ENCODE data around the gene RABGAP1L.
A peak's percentile ranks its signal among the peaks of the same experiment; 100 is the strongest.

Gene RABGAP1L

DNA sequence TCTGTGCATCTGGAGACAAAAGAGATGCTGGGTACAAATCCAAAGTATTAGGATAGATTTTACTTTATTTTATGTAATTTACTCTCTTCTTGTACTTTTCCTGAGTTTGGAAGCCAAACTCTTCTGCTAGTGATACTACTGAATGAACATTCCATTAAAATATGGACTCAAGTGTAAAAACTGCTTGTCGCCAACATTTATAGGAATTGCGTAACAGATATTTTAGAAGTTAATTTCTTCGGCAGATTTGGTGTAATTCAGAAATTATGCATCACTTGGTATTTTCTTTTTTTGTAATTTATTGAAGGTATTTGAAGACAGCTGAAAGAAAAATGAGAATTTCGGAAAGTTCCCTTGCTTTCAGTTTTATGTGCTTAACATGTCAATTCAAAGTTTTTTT lies 137.0 kb downstream of the RABGAP1L start:
- no peak overlapping the region for H3K27ac ChIP-seq
- no peaks in the 10 kb centered on the region for H3K79me2 ChIP-seq (ENCODE audit: insufficient read depth, low read depth)
- H3K36me3 ChIP-seq (ENCODE audit: insufficient read depth): no peaks in the 10 kb centered on the region
- H3K9ac ChIP-seq: no peak overlapping the region
- TF ChIP-seq, protein P1, sequence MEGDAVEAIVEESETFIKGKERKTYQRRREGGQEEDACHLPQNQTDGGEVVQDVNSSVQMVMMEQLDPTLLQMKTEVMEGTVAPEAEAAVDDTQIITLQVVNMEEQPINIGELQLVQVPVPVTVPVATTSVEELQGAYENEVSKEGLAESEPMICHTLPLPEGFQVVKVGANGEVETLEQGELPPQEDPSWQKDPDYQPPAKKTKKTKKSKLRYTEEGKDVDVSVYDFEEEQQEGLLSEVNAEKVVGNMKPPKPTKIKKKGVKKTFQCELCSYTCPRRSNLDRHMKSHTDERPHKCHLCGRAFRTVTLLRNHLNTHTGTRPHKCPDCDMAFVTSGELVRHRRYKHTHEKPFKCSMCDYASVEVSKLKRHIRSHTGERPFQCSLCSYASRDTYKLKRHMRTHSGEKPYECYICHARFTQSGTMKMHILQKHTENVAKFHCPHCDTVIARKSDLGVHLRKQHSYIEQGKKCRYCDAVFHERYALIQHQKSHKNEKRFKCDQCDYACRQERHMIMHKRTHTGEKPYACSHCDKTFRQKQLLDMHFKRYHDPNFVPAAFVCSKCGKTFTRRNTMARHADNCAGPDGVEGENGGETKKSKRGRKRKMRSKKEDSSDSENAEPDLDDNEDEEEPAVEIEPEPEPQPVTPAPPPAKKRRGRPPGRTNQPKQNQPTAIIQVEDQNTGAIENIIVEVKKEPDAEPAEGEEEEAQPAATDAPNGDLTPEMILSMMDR (conservative IDR thresholded peaks at IDR 0.05; ENCODE audit: low read depth, low read length): no peak
- no peaks in the 10 kb centered on the region for H3K4me1 ChIP-seq (ENCODE audit: low read depth, poor library complexity, severe bottlenecking)
- H3K27me3 ChIP-seq (ENCODE audit: insufficient read depth, low read depth): no peaks in the 10 kb centered on the region
- H4K20me1 ChIP-seq (ENCODE audit: insufficient read depth): no peaks in the 10 kb centered on the region
- H3K4me3 ChIP-seq (IDR thresholded peaks at IDR 0.05; ENCODE audit: insufficient read depth, low read depth, low read length): no peak overlapping the region
- H2AFZ ChIP-seq (ENCODE audit: low read depth): no peak overlapping the region
- H3K4me2 ChIP-seq: no peak overlapping the region

DNA sequence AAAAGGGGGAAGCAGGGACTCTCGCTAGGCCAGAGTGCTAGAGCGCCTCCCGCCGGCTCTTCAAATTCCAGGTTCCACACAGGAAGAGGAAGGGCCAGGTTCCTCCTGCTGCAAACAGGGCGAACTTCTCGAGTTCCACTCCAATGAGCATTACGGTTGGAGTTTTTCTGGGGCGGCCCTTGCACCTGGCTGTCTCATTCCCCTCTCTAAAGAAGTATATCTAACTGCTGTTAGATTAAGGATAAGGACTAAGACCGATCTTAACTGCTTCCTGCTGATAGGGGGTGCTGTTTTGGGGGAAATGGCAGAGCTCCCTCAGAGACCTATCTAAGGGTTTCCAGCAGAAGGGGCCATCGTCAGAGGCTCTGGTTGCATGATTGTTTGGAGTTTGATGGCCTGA lies 138.0 kb downstream of the RABGAP1L start:
- H4K20me1 ChIP-seq (ENCODE audit: insufficient read depth): no peaks in the 10 kb centered on the region
- H3K4me1 ChIP-seq (ENCODE audit: low read depth, poor library complexity, severe bottlenecking): no peaks in the 10 kb centered on the region
- H2AFZ ChIP-seq (ENCODE audit: low read depth): no peak overlapping the region
- no peak overlapping the region for H3K27ac ChIP-seq
- H3K27me3 ChIP-seq (ENCODE audit: insufficient read depth, low read depth): no peaks in the 10 kb centered on the region
- H3K4me3 ChIP-seq (IDR thresholded peaks at IDR 0.05; ENCODE audit: insufficient read depth, low read depth, low read length): no peak overlapping the region
- no peaks in the 10 kb centered on the region for H3K36me3 ChIP-seq (ENCODE audit: insufficient read depth)
- TF ChIP-seq, protein P1 (conservative IDR thresholded peaks at IDR 0.05; ENCODE audit: low read depth, low read length): 0 out of 2 replicates have a peak, but pooled peaks have one; percentile 40
- H3K9ac ChIP-seq: no peak overlapping the region
- no peaks in the 10 kb centered on the region for H3K79me2 ChIP-seq (ENCODE audit: insufficient read depth, low read depth)
- no peak overlapping the region for H3K4me2 ChIP-seq

DNA sequence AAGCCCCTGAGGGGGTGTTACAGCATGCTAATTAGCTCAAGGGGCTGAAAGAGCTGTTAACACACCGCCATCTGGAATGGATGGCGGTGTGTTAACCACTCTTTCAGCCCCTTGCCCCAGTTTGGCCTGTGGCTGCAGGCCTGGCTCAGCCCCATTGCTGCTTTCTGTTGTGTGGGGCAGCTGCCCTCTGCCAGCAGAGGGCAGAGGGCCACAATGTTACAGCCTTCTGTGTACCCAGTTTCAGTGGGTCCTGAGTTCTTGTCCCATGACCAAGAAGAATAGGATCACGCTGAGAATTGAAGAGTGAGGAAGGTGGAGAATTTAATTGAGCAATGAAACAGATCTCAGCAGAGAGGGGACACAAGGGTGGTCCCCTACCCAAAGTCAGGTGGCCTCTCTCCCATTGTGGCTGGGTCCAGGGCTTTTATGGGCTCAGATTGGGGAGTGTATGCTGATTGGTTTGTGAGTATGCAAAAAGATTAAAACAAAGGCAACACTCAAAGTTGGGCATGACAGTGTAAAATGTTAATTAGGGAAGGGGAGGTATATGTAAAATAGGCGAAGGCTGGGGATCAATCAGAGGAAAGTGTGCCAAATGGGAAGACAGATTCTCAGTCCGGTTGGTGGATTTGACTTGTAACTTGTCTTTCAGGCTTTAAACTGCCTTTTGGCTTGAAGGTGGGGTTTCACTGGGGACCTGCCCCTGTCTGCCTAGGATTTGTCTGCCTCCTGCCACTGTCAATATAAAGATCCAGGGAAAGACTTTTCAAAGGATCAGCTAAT lies 142.2 kb downstream of the RABGAP1L start:
- no peak overlapping the region for H3K9ac ChIP-seq
- H3K36me3 ChIP-seq (ENCODE audit: insufficient read depth): no peaks in the 10 kb centered on the region
- H4K20me1 ChIP-seq (ENCODE audit: insufficient read depth): no peaks in the 10 kb centered on the region
- no peaks in the 10 kb centered on the region for H3K4me1 ChIP-seq (ENCODE audit: low read depth, poor library complexity, severe bottlenecking)
- H3K79me2 ChIP-seq (ENCODE audit: insufficient read depth, low read depth): no peaks in the 10 kb centered on the region
- no peak overlapping the region for H3K27ac ChIP-seq
- no peaks in the 10 kb centered on the region for H3K27me3 ChIP-seq (ENCODE audit: insufficient read depth, low read depth)
- no peak overlapping the region for H3K4me2 ChIP-seq
- TF ChIP-seq, protein P1 (conservative IDR thresholded peaks at IDR 0.05; ENCODE audit: low read depth, low read length): peak; percentile 52
- no peak overlapping the region for H3K4me3 ChIP-seq (IDR thresholded peaks at IDR 0.05; ENCODE audit: insufficient read depth, low read depth, low read length)
- no peak overlapping the region for H2AFZ ChIP-seq (ENCODE audit: low read depth)

DNA sequence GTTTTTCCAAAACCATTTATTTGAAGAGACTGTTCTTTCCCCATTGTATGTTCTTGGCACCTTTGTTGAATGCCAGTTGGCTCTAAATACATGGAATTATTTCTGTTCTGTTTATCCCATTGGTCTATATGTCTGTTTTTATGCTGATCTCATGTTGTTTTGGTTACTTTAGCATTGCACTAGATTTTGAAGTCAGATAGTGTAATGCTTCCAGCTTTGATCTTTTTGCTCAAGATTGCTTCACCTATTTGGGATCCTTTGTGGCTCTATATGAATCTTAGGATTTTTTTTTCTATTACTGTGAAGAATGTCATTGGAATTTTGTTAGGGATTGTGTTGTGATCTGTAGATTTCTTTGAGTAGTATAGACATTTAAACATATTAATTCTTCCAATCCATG lies 149.3 kb downstream of the RABGAP1L start:
- TF ChIP-seq, protein P1 (conservative IDR thresholded peaks at IDR 0.05; ENCODE audit: low read depth, low read length): no peak
- no peaks in the 10 kb centered on the region for H3K27me3 ChIP-seq (ENCODE audit: insufficient read depth, low read depth)
- H3K9ac ChIP-seq: no peak overlapping the region
- H3K4me1 ChIP-seq (ENCODE audit: low read depth, poor library complexity, severe bottlenecking): no peaks in the 10 kb centered on the region
- no peaks in the 10 kb centered on the region for H3K36me3 ChIP-seq (ENCODE audit: insufficient read depth)
- H3K27ac ChIP-seq: no peak overlapping the region
- H2AFZ ChIP-seq (ENCODE audit: low read depth): no peak overlapping the region
- no peak overlapping the region for H3K4me3 ChIP-seq (IDR thresholded peaks at IDR 0.05; ENCODE audit: insufficient read depth, low read depth, low read length)
- H3K4me2 ChIP-seq: no peak overlapping the region
- no peaks in the 10 kb centered on the region for H3K79me2 ChIP-seq (ENCODE audit: insufficient read depth, low read depth)
- H4K20me1 ChIP-seq (ENCODE audit: insufficient read depth): no peaks in the 10 kb centered on the region
